GM19397 (cell line): ENCODE data around the gene CHST8.
A peak's percentile ranks its signal among the peaks of the same experiment; 100 is the strongest.
"Not testable (repeated sequence)": the region's sequence is repeated elsewhere in the genome, so short reads cannot be mapped to it uniquely, and the experiment has no call there.

Experiments used
- ATAC-seq: cut with Tn5 transposase; IDR thresholded peaks from one replicate; pipeline ENCODE4 v1.9.1; 2021; ENCODE audit warnings: mild to moderate bottlenecking, moderate library complexity; ENCODE audit not compliant: unreplicated experiment

The CHST8 gene

GRCh38 chr19:33805840-33806433 lies 184.2 kb downstream of the CHST8 start:
- no peak for ATAC-seq

- no peak for ATAC-seq
Observed at GRCh38 chr19:33806434-33806881, 184.7 kb downstream of the CHST8 start.

GRCh38 chr19:33808399-33808798 lies 186.6 kb downstream of the CHST8 start:
- no peak for ATAC-seq

GRCh38 chr19:33809960-33810359 lies 188.2 kb downstream of the CHST8 start:
- ATAC-seq = no peak

DNA sequence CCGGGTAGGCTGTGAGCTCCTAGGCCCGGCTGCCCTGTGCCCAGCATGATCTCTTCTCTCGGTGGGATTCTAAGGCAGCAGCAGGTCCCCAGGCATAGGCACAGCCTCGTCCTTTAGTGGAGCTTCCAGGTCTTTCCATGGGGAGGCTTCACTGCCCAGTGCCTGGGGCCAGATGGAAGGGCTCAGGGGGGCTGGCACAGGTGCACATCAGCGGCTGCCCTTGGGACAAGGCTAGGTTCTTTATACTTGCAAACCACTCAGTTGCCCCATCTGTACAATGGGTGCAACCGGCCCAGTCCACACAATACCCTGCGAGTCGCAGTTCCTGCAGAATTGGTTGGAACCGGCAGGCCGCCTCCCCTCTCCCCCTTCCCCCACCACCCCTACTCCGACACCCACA lies 189.1 kb downstream of the CHST8 start:
- no peak for ATAC-seq

- ATAC-seq = no peak
Observed at GRCh38 chr19:33811246-33811645, 189.5 kb downstream of the CHST8 start.

GRCh38 chr19:33811736-33812387 lies 190.1 kb downstream of the CHST8 start:
- ATAC-seq = no peak

DNA sequence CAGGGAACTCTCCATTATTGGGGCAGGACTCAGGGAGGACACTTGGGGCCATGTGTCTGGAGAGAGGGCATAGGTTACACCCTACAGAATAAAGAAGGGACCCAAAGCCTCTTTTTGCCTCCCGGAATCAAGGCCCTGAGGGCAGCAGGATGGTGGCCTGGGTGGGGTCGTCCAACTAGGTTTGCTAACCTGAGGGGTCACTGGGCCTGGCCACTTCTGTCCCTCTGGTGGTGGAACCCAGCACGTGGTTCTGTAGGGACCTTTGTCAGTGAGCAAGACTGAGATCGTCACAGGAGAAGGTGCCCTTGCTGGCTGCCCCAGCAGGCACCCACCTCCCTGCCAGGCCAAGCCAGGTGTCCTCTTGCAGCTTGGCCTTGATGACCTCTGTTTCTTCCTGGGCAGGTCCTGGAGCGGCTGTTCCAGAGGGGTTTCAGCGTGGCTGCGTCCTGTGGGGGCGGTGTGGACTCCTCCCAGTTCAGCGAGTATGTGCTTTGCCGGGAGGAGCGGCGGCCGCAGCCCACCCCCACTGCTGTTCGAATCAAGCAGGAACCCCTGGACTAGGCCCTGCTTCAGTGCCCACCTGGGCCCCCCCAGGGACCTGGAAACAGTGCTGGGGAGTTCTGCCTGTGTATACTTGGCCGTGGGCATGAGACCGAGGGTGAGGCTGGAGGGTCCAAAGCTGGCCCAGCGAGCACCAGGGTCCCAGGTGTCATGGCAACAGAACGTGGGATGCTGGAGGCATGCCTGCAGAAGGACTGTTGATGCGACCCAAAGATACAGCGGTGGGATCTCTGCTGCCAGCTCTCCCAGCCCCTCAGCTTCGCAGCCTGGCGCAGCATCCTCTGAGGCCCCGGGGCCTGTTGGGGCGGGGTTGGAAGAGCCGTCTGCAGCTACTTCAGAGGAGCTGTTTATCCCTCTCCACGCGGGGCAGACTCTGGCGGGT lies 190.9 kb downstream of the CHST8 start:
- no peak for ATAC-seq

DNA sequence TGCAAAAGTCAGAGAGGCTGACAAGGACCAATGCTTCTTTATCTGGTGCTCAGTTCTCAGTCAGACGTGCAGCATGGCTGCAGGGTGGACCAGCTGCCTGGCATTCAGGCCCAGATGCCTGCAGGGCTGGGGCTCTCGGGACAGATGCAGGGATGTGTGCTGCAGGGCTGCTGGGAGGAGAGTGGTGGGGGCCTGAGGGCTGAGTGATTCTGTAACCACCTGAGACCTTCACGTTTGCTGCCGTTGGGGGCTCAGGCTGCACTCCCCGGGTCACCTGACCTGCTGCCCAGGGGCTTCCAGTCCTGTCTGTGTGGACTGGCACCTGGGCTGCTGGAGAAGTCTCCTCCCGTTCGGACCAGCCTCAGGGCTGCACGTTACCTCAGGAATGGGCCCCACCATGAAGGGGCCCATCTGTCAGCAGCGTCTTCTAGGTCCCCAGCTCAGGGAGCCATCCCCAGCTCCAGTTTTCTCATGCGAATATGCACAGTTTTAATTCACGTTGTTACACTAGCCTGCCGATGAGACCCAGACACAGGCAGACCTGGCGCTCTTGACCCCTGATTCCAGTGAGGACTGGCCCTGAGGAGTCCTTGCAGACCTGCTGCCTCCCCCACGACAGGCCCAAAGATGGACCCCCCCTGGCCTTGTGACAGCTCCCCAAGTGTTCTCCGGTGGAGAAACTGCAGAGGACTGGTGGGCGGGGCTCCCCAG lies 191.8 kb downstream of the CHST8 start:
- no peak for ATAC-seq

DNA sequence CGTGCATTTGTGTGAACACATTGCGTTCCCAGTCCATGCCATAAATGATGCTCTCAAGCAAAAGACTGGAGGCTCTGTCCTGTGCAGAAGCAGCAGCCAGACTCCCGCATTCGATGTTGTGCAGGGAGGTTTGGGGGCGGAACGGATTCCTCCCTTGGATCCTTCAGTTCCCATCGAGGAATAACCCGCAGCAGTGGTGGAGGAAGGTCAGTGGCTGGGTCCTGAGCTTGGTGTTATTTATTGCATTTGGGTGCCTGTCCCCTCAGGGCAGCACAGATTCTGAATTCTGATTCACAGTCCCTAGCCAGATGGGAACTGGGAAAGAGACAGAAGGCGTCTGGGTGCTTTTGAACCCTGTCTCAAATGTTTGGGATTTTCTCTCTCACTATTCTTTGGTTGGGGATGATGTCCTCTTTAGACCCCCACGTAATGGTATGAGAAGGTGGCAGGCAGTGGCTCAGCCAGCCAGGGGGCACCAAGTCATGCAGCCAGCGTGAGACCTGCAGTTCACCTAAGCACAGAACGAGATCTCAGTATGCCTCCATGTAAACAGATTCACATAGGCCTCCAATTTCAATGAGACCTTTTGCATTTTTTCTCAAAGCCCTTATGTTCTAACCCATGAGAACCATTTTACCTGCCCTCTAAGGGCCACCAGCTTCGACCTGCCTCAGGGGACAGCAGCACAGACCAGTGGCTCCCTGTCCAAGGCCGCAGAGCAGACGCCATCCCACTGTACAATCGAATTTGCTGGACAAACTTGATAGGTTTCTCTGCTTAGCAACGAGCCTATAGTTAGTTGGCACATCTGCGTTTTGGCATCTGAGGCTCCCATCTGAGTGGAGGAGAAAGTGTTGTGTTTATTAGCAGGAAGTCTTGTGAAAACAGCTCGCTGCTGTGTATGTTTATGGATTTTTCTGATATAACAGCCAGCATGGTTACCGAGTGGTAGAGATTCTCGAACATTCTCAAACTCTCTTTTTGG lies 192.7 kb downstream of the CHST8 start:
- no peak for ATAC-seq

DNA sequence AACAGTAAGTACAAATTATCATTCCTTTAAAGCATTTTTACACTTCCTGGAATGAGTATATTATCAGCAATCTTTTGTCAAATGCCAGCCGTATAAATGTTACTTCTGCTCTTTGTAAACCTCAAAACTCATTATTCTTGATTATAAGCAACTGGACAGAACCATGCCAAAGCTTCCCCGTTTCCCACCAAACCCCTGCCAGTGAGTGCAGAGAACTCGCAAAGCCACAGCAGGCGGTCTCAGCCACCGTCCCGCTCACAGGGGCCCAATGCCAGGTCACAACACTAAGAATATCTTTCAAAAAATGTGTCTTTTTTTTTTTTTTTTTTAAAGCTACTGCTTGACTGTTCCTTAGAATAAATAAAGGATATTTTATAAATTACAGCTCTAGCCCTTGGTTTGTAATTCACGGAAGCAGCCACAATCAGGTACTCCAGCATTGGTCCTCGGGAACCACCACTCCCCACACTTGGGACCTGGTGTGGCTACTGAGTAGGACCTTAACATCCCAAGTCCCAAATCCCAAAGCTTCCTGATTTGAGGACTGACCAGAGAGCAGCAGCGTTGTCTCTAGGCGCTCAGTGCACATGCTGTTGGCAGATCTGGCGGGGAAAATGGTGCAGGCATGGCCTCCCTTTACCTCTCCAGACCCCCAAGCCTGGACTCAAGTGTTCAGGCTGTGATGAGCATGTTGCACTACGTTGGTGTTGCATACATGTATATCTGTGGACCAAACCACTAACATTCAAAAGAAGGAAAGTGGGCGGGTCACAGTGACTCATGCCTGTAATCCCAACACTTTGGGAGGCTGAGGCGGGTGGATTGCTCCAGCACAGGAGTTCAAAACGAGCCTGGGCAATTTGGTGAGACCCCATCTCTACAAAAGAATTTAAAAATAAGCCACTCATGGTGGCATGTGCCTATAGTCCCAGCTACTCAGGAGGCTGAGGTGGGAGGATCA lies 193.9 kb downstream of the CHST8 start:
- no peak for ATAC-seq

- ATAC-seq = no peak
Observed at GRCh38 chr19:33818411-33818810, 196.7 kb downstream of the CHST8 start.

GRCh38 chr19:33819078-33819477 lies 197.3 kb downstream of the CHST8 start:
- not testable (repeated sequence) for ATAC-seq

DNA sequence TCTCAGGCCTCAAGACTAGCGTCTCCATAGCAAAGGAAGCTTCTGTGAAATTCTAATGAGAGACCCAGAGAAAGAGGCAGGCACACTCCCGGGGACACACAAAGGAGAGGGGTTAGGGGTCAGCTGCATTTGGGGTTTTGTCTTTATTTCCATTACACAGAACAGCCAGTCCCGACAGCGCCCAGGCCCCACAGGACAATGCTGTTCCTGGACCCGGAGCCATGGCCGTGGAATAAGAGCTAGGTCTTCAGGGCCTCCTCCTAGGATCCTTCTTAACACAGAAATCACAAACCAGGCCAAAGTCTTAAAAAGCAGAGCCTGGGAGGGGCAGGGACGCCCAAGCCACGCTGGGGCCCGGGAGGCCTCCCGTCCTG lies 197.7 kb downstream of the CHST8 start:
- no peak for ATAC-seq

DNA sequence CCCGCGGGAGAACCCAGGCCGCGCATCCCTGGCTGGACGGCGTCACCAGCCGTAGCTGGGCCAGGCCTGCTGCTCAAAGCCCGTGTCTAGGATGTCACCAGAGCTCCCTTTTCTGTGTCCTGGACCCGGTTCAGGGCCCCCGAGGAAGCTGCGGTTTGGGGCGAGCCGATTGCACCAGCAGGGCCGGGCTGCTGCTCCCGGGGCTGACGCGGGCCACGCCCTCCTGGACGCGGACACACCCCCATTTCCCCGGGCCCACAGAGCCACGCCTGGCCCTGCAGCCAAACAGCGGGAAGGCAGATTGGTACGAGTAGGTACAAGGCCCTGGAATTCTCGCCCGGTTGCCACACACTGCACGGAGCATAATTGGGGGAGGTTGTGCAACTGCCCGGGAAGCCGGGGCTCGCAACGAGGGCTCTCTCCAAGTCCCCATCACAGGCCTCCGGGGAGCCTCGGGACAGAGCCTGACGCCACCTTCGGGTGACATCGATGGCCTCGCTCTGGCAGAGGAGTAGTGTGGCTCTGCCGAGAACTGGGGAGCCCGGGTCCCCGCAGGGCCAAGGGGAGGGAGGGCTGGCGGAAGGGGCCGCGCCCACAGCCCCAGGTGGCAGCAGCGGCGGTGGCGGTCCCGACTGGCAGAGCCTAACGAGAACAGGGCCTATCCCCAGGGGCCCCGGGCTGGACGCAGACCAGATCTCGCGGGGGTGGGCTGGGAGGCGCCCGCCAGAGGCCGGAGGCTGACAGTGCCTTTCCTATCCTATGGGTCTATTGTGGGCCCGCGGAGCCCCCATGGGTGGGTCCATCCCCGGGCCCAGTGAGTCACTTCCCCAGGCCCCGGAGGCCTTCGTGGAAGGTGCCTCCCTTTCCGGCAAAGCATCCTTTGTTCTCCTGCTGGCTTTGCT lies 198.4 kb downstream of the CHST8 start:
- peak; percentile 59 for ATAC-seq

DNA sequence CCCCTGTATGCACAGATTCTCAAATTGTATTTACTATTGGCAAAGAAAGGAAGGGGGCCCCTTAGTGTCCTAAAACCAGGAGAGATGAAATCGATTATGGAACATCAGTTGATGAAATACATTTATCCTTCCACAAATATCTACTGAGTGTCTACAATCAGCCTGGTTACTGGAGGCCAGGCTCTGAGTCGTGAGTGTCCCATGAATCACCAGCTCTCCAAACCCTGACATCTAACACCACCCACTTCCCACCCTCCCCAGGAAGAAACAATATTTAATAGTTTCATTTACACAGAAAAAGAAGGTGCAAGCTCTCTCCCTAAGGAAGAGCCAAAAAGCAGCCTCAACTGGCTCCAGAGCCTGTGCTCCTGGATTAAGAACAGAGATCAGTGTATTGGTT lies 200.1 kb downstream of the CHST8 start:
- ATAC-seq = no peak
